ENCODE measurements around the gene SHPK.

SHPK gene

GRCh38 chr17:3626831-3627768 is 8.9 kb downstream of the SHPK start:
- no peak for DNase-seq

DNA sequence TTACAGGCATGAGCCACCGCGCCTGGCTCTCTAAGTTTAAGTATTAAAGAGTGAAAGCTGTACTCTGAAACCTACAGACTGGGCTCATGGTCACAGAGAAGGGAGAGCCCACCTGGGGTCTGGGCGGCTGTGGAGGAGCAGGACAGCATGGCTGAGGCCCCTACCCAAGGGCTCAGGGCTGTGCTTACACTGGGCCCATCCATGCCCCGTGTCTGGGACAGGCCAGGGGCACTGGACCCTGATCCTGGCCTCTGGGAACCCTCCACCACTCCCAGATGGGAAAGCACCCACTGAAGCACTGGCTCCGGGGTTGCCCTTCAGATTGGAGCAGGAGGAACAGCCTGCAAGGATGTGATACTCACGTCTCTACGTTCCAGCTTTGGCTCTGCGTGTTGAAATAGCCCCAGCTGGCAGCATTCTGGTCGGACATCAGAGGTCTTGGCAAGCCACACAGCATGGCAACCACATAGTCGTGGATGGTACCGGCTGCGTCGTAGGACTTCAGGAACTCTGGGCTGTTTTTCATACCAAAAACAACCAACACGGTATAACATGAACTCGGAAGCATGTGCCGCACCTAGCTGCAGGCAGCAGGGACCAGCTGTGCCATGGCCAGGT is 13.0 kb downstream of the SHPK start:
- no peak for DNase-seq

- no peak for DNase-seq
These were observed 14.8 kb downstream of the SHPK start for GRCh38 chr17:3621146-3621720.

DNA sequence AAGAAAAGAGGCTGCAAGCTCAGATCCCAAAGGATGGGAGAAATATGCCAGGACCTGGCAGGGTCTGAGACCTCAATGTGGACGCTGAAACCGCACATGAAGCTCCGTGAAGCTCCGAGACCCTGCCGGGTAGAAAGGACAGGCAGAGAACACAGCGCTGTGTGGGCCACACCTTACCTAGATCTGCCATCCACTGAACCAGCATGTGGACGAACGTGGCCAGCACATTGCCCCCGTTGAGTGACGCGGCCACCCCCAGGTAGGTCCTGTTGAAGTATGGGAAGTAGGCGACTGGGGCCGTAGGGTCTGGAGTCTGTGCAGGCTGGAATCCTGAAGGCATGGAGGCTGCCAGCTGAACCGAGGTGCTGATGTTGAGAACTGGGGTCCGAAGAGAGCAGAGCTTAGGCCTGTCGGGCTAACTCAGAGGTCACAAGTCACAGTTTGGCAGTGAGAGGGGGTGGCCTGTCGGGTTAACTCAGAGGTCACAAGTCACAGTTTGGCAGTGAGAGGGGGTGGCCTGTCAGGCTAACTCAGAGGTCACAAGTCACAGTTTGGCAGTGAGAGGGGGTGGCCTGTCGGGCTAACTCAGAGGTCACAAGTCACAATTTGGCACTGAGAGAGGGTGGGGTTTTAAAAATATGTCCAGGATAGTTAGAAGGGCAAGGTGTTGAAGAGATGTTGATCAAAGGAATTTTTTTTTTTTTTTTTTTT is 20.7 kb downstream of the SHPK start:
- no peak for DNase-seq

DNA sequence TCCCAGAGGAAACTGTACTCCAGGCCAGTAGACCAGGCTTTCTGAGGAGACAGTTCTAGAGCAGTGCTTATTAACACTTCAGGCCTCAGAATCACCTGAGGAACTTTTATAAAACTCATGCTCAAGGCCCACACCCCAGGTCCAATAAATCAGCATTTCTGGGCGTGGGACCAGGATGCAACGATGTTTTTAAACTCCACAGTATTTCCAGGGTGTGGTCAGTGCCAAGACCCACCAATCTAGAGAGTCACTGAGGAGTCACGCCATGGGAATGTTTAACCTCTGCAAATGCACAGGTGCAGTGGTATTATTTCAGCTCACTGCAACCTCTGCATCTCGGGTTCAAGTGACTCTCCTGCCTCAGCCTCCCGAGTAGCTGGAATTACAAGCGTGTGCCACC is 22.9 kb downstream of the SHPK start:
- DNase-seq: no peak

DNA sequence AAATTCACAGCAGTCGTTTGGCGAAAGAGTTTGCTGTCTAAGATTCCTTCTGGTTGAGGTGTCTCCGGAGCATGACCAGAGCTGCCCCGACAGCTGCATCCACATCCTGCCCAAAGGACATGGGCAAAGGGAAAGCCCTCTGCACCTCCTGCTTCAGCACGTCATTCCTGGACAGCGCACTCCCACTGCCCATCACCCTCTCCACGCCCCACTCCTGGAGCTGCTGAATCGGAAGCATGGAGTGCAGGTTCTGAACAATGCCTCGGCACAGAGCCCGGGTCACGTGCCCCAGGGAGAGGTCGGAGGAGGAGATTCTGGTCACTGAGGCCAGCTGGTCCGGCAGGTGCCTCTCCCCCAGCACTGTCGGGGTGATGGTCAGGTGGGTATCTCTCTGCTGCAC is 25.5 kb downstream of the SHPK start:
- no peak for DNase-seq

DNA sequence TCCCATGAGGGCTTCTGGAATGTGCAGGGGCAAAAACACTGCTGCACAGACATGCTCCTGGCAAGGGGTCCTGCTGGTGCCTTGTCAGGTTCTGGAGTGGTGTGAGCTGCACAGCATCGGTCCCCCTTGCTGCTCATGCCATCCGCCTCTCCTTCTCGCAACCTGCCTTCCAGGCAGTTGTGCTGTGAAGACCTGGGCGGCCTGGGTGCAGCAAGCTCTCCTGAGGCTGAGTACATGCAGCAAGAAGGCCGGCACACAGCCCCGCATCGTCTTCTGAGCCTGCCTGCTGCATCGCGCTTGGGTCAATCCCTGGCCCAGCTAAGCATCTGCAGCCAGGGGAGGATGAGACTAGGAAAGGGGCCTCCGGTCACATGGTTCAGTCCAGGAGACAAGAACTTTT is 26.4 kb downstream of the SHPK start:
- DNase-seq: no peak

DNA sequence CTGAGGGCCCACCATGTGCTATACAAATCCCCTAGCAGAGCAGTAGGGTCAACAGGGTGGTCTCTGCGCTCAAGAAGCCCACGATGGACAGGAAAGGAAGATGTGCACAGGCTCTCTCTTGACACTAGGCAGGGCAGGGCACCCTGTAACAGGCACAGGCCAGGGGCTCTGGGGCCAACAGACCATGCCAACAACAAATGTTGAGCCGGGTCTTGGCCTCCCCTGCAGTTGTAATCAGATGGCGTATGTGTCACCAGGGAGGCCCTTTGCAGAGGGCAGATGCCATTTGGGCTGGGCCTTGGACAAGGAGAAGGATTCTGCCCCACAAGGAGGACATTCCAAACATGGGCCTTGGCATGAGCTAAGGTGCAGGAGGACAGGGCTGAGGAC is 32.2 kb downstream of the SHPK start:
- no peak for DNase-seq

- DNase-seq: no peak
These were observed 32.8 kb downstream of the SHPK start for GRCh38 chr17:3603119-3603869.

DNA sequence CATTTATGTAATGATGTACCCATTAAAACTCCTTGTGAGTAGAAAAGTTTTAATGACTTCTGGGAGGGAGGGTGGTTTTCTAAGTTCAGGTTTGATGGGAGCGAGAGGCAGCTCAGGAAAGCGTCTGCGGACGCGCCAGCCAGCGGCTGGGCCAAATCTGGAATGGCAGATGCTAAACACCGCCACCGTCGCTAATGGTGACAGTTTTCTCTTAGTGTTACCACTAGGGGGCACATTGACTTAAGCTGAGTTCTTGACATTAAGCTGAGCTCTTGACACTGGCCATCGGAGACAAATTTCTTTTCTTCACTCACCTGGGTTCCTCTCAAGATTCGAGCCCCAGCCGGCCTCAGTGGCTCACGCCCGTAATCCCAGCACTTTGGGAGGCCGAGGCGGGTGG is 33.6 kb downstream of the SHPK start:
- no peak for DNase-seq

DNA sequence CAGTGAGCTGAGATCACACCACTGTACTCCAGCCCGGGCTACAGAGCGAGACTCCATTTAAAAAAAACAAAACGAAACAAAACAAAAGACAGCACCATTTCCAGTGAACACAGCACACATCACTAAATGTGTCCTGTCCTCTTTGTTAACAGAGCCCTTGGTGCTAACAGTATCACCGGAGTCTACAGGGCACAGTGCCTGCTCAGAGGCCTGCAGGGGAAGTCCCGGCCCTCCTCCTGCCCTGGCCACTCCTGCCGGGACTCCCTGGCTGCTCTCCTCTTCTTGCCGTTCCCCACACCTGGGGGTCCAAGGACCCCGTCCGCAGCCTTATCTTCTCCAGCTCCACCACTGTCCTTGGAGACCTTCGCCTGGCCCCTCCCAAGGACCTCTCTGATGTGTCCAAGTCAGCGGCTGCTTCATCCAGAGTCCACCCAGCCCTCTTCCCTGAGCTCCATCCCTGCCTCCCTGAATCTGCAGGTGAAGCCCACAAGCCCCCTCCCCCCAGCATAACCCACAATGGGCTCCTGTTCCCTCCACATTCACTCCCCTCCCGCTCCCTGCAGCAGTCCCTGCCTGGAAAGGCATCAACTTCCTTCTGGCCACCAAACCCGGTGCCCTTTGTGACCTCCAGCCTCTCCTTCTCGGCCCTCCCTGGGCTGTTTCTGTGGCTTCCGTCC is 35.4 kb downstream of the SHPK start:
- DNase-seq: no peak

DNA sequence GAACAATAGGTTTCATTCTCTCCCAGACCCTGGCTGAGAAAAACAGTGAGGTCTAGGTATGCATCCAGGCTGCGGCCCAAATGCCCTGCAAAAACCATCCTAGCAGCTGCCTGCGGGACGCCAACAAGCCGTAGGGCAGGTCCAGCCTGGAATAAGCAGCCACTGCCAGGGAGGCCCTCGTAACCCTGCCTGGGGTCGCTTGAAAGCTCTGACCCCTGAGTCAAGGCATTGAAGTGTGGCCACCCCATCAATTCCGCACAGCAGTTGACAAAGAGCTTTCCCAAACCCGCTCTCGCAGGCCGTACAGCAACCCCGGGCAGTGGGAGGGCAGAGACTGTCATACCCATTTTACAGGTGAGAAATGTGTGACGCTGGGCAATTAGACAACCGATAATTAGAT is 38.0 kb downstream of the SHPK start:
- DNase-seq: no peak

GRCh38 chr17:3596804-3597464 is 39.1 kb downstream of the SHPK start:
- no peak for DNase-seq

DNA sequence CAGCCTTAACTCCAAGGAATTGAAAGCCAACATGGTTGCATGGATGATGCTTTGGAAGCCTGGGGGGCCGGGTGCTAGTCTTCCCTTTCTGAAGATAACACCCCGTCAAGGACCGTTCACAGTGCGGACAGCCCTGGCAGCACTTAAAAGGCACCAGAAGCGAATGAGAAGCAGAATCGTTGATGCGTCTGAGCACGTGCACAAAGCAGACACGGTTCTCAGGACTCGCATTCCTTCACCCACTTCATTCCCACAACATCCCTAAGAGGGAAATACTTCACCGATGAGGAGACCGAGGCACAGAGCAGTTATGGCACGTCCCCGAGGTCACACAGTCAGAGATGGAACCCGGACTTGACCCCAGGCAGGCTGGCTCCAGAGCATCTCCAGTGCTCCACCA is 41.1 kb downstream of the SHPK start:
- no peak for DNase-seq

DNA sequence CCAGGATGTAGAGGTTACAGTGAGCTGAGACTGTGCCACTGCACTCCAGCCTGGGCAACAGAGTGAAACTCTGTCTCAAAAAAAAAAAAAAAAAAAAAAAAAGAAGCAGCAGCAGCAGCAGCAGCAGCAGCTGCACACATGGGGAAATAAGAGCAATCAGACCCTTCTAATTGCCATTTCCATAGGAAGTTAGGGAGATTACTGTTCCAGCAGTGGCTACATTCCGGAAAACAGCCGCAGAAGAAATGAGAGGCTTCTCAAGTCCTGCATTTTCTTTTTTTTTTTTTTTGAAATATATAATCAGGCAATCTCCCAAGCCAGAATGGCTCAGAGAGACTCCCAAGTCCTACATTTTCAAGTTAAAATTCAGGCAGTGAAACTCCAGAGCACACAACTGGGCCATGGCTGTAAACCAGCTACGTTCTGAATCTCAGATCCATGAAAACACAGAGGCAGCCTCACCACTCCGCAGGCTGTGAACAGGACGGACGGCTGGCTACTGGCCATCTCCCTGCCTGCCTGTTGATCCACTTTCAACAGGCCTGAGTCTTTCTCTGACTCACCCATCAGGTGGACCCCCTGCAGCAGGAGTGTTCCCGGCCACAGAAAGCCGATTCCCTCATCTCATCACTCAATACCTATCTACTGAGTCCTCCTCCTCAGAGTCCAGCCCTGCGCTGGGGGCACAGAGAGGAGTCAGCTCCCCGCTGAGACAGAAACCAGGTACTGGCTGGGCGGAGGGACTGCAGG is 41.8 kb downstream of the SHPK start:
- no peak for DNase-seq

- no peak for DNase-seq
These were observed 42.7 kb downstream of the SHPK start for GRCh38 chr17:3593384-3593783.

DNA sequence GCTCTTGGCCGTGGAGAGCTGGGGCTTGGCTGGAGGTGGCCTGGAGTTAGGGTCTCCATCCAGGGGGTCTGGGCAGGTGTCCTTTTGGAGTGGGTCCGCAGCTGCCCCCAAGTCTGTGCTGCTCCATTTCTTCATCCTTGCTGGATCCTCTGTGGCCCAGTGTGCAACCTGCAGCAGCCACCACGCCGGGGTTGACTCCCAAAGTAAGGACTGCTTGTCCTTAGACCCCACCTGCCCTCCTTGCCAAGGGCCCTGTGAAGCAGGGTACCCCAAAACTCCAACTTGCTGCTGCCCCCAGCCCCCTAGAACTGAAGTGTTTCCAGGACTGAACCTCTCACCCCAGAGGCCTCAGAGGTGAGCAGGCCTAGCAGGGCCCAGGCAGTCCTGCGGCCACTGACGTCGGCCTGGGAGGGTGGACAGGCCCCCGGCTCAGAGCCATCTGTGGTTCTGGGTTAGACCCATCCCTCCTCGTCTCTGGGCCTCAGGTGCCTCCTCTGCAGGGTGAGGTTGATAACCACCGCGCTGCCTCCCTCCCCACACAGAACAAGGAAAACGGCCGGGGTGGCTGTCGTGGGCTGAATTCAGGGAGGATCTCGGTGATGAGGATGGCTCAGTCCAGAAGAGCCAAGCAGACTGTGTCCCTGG is 43.7 kb downstream of the SHPK start:
- DNase-seq: no peak

DNA sequence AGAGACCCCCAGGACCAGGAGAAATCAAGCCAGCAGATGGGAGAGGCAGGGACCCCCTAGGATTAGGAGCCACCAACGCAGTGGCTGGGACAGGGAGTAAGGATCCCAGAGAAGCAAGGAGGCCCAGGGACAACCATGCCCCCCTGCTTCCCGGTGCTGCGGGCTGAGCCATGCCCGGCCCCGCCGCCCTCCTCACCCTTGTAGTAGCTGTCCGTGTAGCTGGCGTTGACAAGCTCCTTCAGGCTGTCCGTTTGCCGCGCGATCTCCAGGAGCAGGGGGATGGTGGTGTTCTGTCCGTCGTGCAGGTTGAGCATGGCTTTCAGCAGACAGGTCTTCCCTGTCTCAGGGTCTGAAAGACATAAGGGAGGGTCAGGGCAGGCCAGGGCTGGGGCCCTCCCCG is 45.3 kb downstream of the SHPK start:
- no peak for DNase-seq

GRCh38 chr17:3590231-3590630 is 45.8 kb downstream of the SHPK start:
- DNase-seq: no peak

- DNase-seq: no peak
These were observed 46.3 kb downstream of the SHPK start for GRCh38 chr17:3589784-3590183.
